Esophagus muscularis mucosa (tissue), 4 donors: ENCODE measurements around the gene SHMT2. TPM values are rescaled to one million over a fixed set of nuclear protein-coding genes. Genes with fewer than 3 reads are reported as not detected.

ENCODE experiments used
- DNase-seq: peaks from one replicate; pipeline ENCODE4 v3.0.0-alpha.2; 2017; ENCODE audit errors: extremely low spot score
- H3K27ac ChIP-seq, 4 donors: fragments of 200-600 bp; sonication (generic); replicated peaks in 1 of 4; 1 replicate in 3 of 4; 2 replicates in 1 of 4; pipeline ENCODE4 v1.5.1; 2016 to 2019; ENCODE audit warnings: mild to moderate bottlenecking in 1 of 4
- H3K27me3 ChIP-seq, 4 donors: fragments of 200-600 bp; sonication (generic); one replicate each; pipeline versions ENCODE4 v1.5.1 to v1.6.0; 2016 to 2019
- H3K36me3 ChIP-seq, 4 donors: fragments of 200-600 bp; sonication (generic); one replicate each; pipeline ENCODE4 v1.5.1; 2016 to 2019
- H3K4me1 ChIP-seq, 4 donors: fragments of 200-600 bp; sonication (generic); one replicate each; pipeline ENCODE4 v1.5.1; 2016 to 2019
- H3K4me3 ChIP-seq, 4 donors: fragments of 200-600 bp; sonication (generic); 1 replicate in 2 of 4; 2 replicates in 2 of 4; pipeline ENCODE4 v1.5.1; 2016 to 2019; ENCODE audit warnings: mild to moderate bottlenecking in 4 of 4, moderate library complexity in 1 of 4
- H3K9me3 ChIP-seq, 4 donors: fragments of 200-600 bp; sonication (generic); 1 replicate in 3 of 4; 2 replicates in 1 of 4; pipeline ENCODE4 v1.5.1; 2016 to 2019
- EP300 ChIP-seq: sonication (generic); formaldehyde crosslinking; IDR thresholded peaks from one replicate; pipeline ENCODE4 v1.6.1; 2017; ENCODE audit warnings: antibody characterized with exemption
- POLR2A ChIP-seq: fragments of 450-650 bp; IDR thresholded peaks from one replicate; pipeline ENCODE4 v1.6.1; 2017; ENCODE audit warnings: antibody characterized with exemption, moderate library complexity, mild to moderate bottlenecking, low read depth
- POLR2AphosphoS5 ChIP-seq, 2 donors: sonication (generic); formaldehyde crosslinking; IDR thresholded peaks; one replicate each; pipeline ENCODE4 v1.6.1; 2017; ENCODE audit warnings: antibody characterized with exemption in 2 of 2
- WGBS: methylation state at CpG from one replicate; pipeline ENCODE4 v1.1.5; 2018; 5-methylcytosine and 5-hydroxymethylcytosine counted together
- intact Hi-C: fragments of 100-400 bp; cut with DNase I; formaldehyde crosslinking; loops from one replicate; pipeline ENCODE4 v1.15.1; 2023
- total RNA-seq, 4 donors: library from RNA; depleted of rRNA; stranded (reverse); fragments of >200 nt; gene quantifications; one replicate each; pipeline versions ENCODE4 v1.1.0 to v1.2.1, GENCODE V29; 2016
- TF ChIP-seq, protein P1 (sequence below), 3 experiments: fragments of 200-600 bp in 2 of 3; fragments of 450-650 bp in 1 of 3; sonication (generic) in 2 of 3; IDR thresholded peaks; one replicate each; pipeline ENCODE4 v1.5.1; 2017 to 2019; ENCODE audit warnings: antibody characterized with exemption in 3 of 3, mild to moderate bottlenecking in 2 of 3, moderate library complexity in 1 of 3

The SHMT2 gene
- total RNA-seq, 4 donors from 2014 or later = 22.8 to 60.4 (median 34.6) TPM

- Histone ChIP-seq H3K4me3 (no peak overlapping the region), H3K27ac (no peak overlapping the region), H3K4me1 (peaks cover 5 to 11% (median 9%) of the 10 kb centered on the region in 4 donors), H3K27me3 (no peaks in the 10 kb centered on the region), H3K36me3 (peaks cover 47 to 93% (median 88%) of the 10 kb centered on the region in 4 donors), H3K9me3 (no peaks in the 10 kb centered on the region)
- DNase-seq = no peak
- intact Hi-C loops = no loop called here
- 60% methylated on average over 20 of the region's 21 CpGs for WGBS
- TF ChIP-seq EP300 = no peak
Observed at GRCh38 chr12:57187222-57188089, 42.1 kb upstream of the SHMT2 start.

DNA sequence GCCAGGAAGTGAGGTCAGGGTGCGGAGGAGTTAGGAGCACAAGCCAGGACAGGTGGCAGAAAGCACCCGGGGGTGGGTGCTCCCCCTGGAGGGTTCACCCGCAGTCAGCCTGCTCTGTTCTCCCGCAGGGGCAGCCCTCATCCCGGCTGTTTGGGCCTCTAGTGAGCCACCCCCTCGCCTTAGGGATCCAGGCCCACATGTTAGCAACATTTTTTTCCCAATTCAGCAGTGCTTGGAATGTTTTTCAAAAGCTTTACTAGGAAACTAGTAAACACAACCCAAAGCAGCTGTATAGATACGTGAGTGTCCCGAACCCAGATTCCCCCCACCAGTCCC, 41.5 kb upstream of the SHMT2 start:
- peaks cover 5 to 11% (median 9%) of the 10 kb centered on the region in 4 donors for H3K4me1 ChIP-seq
- H3K27ac ChIP-seq = no peak overlapping the region
- intact Hi-C loops = no loop called here
- DNase-seq = no peak
- H3K36me3 ChIP-seq = peaks cover 53 to 99% (median 94%) of the 10 kb centered on the region in 4 donors
- no peaks in the 10 kb centered on the region for H3K27me3 ChIP-seq
- WGBS = 83% methylated on average over 4 of the region's 8 CpGs
- H3K9me3 ChIP-seq = no peaks in the 10 kb centered on the region
- TF ChIP-seq EP300 = no peak
- TF ChIP-seq, protein P1, sequence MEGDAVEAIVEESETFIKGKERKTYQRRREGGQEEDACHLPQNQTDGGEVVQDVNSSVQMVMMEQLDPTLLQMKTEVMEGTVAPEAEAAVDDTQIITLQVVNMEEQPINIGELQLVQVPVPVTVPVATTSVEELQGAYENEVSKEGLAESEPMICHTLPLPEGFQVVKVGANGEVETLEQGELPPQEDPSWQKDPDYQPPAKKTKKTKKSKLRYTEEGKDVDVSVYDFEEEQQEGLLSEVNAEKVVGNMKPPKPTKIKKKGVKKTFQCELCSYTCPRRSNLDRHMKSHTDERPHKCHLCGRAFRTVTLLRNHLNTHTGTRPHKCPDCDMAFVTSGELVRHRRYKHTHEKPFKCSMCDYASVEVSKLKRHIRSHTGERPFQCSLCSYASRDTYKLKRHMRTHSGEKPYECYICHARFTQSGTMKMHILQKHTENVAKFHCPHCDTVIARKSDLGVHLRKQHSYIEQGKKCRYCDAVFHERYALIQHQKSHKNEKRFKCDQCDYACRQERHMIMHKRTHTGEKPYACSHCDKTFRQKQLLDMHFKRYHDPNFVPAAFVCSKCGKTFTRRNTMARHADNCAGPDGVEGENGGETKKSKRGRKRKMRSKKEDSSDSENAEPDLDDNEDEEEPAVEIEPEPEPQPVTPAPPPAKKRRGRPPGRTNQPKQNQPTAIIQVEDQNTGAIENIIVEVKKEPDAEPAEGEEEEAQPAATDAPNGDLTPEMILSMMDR (IDR thresholded peaks at IDR 0.05) = no peak
- no peak for TF ChIP-seq POLR2AphosphoS5 (IDR thresholded peaks at IDR 0.05)
- no peak for TF ChIP-seq POLR2A
- H3K4me3 ChIP-seq = no peak overlapping the region

GRCh38 chr12:57190037-57190436, 39.5 kb upstream of the SHMT2 start:
- Histone ChIP-seq H3K4me3 (no peak overlapping the region), H3K27ac (no peak overlapping the region), H3K27me3 (no peaks in the 10 kb centered on the region), H3K36me3 (peaks cover 58 to 100% (median 95%) of the 10 kb centered on the region in 4 donors), H3K9me3 (no peaks in the 10 kb centered on the region), H3K4me1 (peaks cover 5 to 11% (median 9%) of the 10 kb centered on the region in 4 donors)
- DNase-seq = no peak
- intact Hi-C loops = no loop called here
- 53% methylated on average over 4 of the region's 6 CpGs for WGBS
- no peak for TF ChIP-seq POLR2AphosphoS5 (IDR thresholded peaks at IDR 0.05)
- no peak for TF ChIP-seq EP300
- TF ChIP-seq POLR2A = no peak
- TF ChIP-seq, protein P1 (IDR thresholded peaks at IDR 0.05) = no peak

GRCh38 chr12:57190821-57191220, 38.7 kb upstream of the SHMT2 start:
- Histone ChIP-seq H3K4me1 (peaks cover 5 to 11% (median 9%) of the 10 kb centered on the region in 4 donors), H3K4me3 (no peak overlapping the region), H3K36me3 (peaks cover 58 to 100% (median 95%) of the 10 kb centered on the region in 4 donors), H3K27me3 (no peaks in the 10 kb centered on the region), H3K27ac (no peak overlapping the region), H3K9me3 (no peaks in the 10 kb centered on the region)
- WGBS = 97% methylated on average over 6 of the region's 23 CpGs
- intact Hi-C loops = no loop called here
- TF ChIP-seq POLR2A (no peak), EP300 (no peak), POLR2AphosphoS5 (IDR thresholded peaks at IDR 0.05) (no peak)
- TF ChIP-seq, protein P1 (IDR thresholded peaks at IDR 0.05) = no peak
- DNase-seq = no peak

GRCh38 chr12:57191410-57191809, 38.1 kb upstream of the SHMT2 start:
- intact Hi-C loops = no loop called here
- TF ChIP-seq, protein P1 (IDR thresholded peaks at IDR 0.05) = no peak
- TF ChIP-seq POLR2A (no peak), EP300 (no peak), POLR2AphosphoS5 (IDR thresholded peaks at IDR 0.05) (no peak)
- Histone ChIP-seq H3K9me3 (no peaks in the 10 kb centered on the region), H3K36me3 (peaks cover 58 to 100% (median 95%) of the 10 kb centered on the region in 4 donors), H3K27ac (no peak overlapping the region), H3K27me3 (no peaks in the 10 kb centered on the region), H3K4me1 (peaks cover 5 to 11% (median 9%) of the 10 kb centered on the region in 4 donors), H3K4me3 (no peak overlapping the region)
- 89% methylated on average over 3 of the region's 11 CpGs for WGBS
- DNase-seq = no peak
